GM12878 (cell line): ENCODE measurements around the gene NUMB. TPM values are rescaled to one million over a fixed set of nuclear protein-coding genes. Genes with fewer than 3 reads are reported as not detected.

Experiments used
- BHLHE40 ChIP-seq, 2 experiments: fragments of 450-650 bp in 1 of 2; IDR thresholded peaks; 2 replicates each; pipeline ENCODE4 v1.6.1; 2011 to 2017; ENCODE audit warnings: low read depth in 2 of 2, borderline replicate concordance in 1 of 2, improper control_type of control experiment in 1 of 2, low read length in 1 of 2, mild to moderate bottlenecking in 1 of 2
- DPF2 ChIP-seq: fragments of 450-650 bp; IDR thresholded peaks from 2 replicates; pipeline ENCODE4 v1.6.1; 2017; ENCODE audit warnings: mild to moderate bottlenecking
- EP300 ChIP-seq, 2 experiments: fragments of 150-350 bp in 1 of 2; IDR thresholded peaks; 2 replicates each; pipeline ENCODE4 v1.6.1; 2011 to 2012; ENCODE audit warnings: low read depth in 2 of 2, low read length in 2 of 2, borderline replicate concordance in 1 of 2, improper control_type of control experiment in 1 of 2, inconsistent platforms in 1 of 2; ENCODE audit not compliant: control insufficient read depth in 1 of 2
- HCFC1 ChIP-seq: fragments of 150-350 bp; IDR thresholded peaks from 2 replicates; pipeline ENCODE4 v1.6.1; 2014; ENCODE audit warnings: low read length
- HDAC6 ChIP-seq: fragments of 200-600 bp; sonication (generic); IDR thresholded peaks from one replicate; pipeline ENCODE4 v1.8.0; 2017; ENCODE audit warnings: antibody characterized with exemption; ENCODE audit not compliant: unreplicated experiment
- IKZF1 ChIP-seq: fragments of 450-650 bp; conservative IDR thresholded peaks from 2 replicates; pipeline ENCODE4 v1.6.1; 2017; ENCODE audit warnings: antibody characterized with exemption, mild to moderate bottlenecking
- MEF2B ChIP-seq: fragments of 450-650 bp; IDR thresholded peaks from 2 replicates; pipeline ENCODE4 v1.6.1; 2018; ENCODE audit warnings: mild to moderate bottlenecking, moderate library complexity; ENCODE audit not compliant: partially characterized antibody, poor library complexity, severe bottlenecking
- NR2C1 ChIP-seq: fragments of 450-650 bp; IDR thresholded peaks from 2 replicates; pipeline ENCODE4 v1.6.1; 2017; ENCODE audit warnings: antibody characterized with exemption, mild to moderate bottlenecking, moderate library complexity
- POLR2AphosphoS2 ChIP-seq: IDR thresholded peaks from 2 replicates; pipeline ENCODE4 v1.6.1; 2011; ENCODE audit warnings: low read depth, mild to moderate bottlenecking, low read length, improper control_type of control experiment, moderate library complexity
- RUNX3 ChIP-seq: IDR thresholded peaks from 2 replicates; pipeline ENCODE4 v1.6.1; 2012; ENCODE audit warnings: low read length, inconsistent platforms
- polyA plus RNA-seq, 11 experiments: library from polyadenylated mRNA; depleted of rRNA in 4 of 11; unstranded in 6 of 11; stranded (reverse) in 5 of 11; fragments of >200 nt; fragmentation: Nextera tagmentation in 4 of 11; fragmentation: Illumina TruSeq in 1 of 11; extraction: Ambion mirVana in 4 of 11; extraction: Trizol in 1 of 11; gene quantifications; 1 replicate in 1 of 11; 2 replicates in 10 of 11; pipeline versions ENCODE4 v1.2.1 to v1.2.3, GENCODE V29; 2011 to 2016; ENCODE audit warnings: inconsistent platforms in 2 of 11, missing spikeins in 2 of 11, low read depth in 1 of 11
- total RNA-seq, 4 experiments: library from RNA; depleted of rRNA in 3 of 4; stranded (reverse); fragments of >200 nt in 3 of 4; fragmentation: Illumina TruSeq in 1 of 4; extraction: Trizol in 1 of 4; gene quantifications; 2 replicates each; pipeline versions ENCODE4 v1.2.1 to v1.2.3, GENCODE V29; 2013 to 2021
- TF ChIP-seq, protein P1 (sequence below): fragments of 450-650 bp; IDR thresholded peaks from 2 replicates; pipeline ENCODE4 v1.6.1; 2017; ENCODE audit warnings: mild to moderate bottlenecking, moderate library complexity
- TF ChIP-seq, protein P2 (sequence below): fragments of 450-650 bp; IDR thresholded peaks from 2 replicates; pipeline ENCODE4 v1.6.1; 2017; ENCODE audit warnings: mild to moderate bottlenecking

NUMB gene
- total and polyA plus RNA-seq, 10 of the 15 experiments (the other 5 are each of a cell fraction or from before 2014, with no cell fraction given), result 22.0 to 147 (median 48.9) TPM

DNA sequence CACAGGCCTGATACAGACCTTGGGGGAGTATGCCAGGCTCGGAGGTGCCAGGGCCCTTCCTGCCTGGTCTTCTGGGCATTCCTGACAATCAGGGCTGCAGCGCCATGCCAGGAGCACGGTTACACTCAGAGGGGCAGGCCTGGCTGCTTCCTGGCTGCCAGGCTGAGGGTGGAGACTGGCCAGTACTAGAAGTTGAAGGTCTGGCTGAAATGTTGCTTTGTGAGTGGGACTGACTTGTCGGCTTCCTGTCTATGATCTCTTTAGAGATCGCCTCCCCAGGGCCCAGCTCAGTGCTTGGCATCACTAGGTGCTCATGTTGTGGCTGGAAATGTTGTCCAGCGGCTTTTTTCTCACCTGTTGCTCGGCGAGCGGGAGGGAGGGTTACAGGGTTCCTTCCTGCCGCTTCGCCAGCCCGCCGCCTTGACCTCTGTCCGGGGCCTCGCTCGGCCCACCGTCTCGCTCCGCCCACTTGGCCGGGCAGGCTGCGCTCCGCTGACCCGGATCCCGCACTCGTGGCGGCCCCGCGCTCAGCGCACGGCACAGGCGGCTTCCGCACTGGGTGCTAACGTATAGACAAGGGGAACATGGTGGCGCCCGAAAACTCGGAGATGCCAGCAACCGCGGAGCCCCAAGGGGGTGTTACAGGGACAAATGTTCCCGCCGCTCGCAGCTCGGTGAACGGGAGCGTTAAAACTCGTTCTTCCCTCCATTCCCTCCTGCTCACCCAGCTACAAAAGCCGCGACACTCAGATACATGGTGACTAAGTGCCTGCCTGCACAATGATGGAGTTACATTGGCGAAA lies 188.4 kb downstream of the NUMB start (continued):
- TF ChIP-seq, protein P1, sequence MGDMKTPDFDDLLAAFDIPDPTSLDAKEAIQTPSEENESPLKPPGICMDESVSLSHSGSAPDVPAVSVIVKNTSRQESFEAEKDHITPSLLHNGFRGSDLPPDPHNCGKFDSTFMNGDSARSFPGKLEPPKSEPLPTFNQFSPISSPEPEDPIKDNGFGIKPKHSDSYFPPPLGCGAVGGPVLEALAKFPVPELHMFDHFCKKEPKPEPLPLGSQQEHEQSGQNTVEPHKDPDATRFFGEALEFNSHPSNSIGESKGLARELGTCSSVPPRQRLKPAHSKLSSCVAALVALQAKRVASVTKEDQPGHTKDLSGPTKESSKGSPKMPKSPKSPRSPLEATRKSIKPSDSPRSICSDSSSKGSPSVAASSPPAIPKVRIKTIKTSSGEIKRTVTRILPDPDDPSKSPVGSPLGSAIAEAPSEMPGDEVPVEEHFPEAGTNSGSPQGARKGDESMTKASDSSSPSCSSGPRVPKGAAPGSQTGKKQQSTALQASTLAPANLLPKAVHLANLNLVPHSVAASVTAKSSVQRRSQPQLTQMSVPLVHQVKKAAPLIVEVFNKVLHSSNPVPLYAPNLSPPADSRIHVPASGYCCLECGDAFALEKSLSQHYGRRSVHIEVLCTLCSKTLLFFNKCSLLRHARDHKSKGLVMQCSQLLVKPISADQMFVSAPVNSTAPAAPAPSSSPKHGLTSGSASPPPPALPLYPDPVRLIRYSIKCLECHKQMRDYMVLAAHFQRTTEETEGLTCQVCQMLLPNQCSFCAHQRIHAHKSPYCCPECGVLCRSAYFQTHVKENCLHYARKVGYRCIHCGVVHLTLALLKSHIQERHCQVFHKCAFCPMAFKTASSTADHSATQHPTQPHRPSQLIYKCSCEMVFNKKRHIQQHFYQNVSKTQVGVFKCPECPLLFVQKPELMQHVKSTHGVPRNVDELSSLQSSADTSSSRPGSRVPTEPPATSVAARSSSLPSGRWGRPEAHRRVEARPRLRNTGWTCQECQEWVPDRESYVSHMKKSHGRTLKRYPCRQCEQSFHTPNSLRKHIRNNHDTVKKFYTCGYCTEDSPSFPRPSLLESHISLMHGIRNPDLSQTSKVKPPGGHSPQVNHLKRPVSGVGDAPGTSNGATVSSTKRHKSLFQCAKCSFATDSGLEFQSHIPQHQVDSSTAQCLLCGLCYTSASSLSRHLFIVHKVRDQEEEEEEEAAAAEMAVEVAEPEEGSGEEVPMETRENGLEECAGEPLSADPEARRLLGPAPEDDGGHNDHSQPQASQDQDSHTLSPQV, result no peak
- TF ChIP-seq EP300 (IDR thresholded peaks at IDR 0.05; ENCODE audit: borderline replicate concordance in 1 of 2, control insufficient read depth in 1 of 2, low read depth in 2 of 2, low read length in 2 of 2) (0 out of 4 replicates have a peak, but pooled peaks of 1 of the 2 experiments have one; percentile 21), NR2C1 (peak; percentile 27; the same call in 1 of the 2 replicates), HCFC1 (0 out of 2 replicates have a peak, but pooled peaks have one; percentile 11), HDAC6 (no peak), RUNX3 (0 out of 2 replicates have a peak, but pooled peaks have one; percentile 17), BHLHE40 (IDR thresholded peaks at IDR 0.05; ENCODE audit: borderline replicate concordance in 1 of 2, low read depth in 2 of 2, low read length in 1 of 2) (peak; percentile 57 to 80; a peak in 2 of 4 replicates), DPF2 (peak; percentile 79), POLR2AphosphoS2 (peak; percentile 49), MEF2B (peak; percentile 11), IKZF1 (peak; percentile 70)
- TF ChIP-seq, protein P2, sequence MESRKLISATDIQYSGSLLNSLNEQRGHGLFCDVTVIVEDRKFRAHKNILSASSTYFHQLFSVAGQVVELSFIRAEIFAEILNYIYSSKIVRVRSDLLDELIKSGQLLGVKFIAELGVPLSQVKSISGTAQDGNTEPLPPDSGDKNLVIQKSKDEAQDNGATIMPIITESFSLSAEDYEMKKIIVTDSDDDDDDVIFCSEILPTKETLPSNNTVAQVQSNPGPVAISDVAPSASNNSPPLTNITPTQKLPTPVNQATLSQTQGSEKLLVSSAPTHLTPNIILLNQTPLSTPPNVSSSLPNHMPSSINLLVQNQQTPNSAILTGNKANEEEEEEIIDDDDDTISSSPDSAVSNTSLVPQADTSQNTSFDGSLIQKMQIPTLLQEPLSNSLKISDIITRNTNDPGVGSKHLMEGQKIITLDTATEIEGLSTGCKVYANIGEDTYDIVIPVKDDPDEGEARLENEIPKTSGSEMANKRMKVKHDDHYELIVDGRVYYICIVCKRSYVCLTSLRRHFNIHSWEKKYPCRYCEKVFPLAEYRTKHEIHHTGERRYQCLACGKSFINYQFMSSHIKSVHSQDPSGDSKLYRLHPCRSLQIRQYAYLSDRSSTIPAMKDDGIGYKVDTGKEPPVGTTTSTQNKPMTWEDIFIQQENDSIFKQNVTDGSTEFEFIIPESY, result peak; percentile 69; the same call in 1 of the 2 replicates
